SK-N-SH (cell line): ENCODE measurements around the gene CLCN3.

Experiments used
- CHD2 ChIP-seq: fragments of 150-350 bp; IDR thresholded peaks from 2 replicates; pipeline ENCODE4 v1.6.1; 2018; ENCODE audit warnings: low read length; ENCODE audit not compliant: partially characterized antibody
- CTCF ChIP-seq: fragments of 200-600 bp; sonication (generic); IDR thresholded peaks from 2 replicates; pipeline ENCODE4 v1.6.1; 2017; ENCODE audit warnings: antibody characterized with exemption, mild to moderate bottlenecking, moderate library complexity
- EP300 ChIP-seq, 2 experiments: IDR thresholded peaks; 2 replicates each; pipeline versions ENCODE4 v1.4.0 to v1.6.1; 2012; ENCODE audit warnings: borderline replicate concordance in 1 of 2, low read depth in 1 of 2, low read length in 1 of 2
- EZH2phosphoT487 ChIP-seq: fragments of 200-600 bp; sonication (generic); IDR thresholded peaks from 2 replicates; pipeline ENCODE4 v1.6.1; 2017; ENCODE audit warnings: low read depth, mixed run types, mild to moderate bottlenecking, antibody characterized with exemption, moderate library complexity, borderline replicate concordance
- GABPA ChIP-seq: IDR thresholded peaks from 2 replicates; pipeline ENCODE4 v1.4.0; 2012; ENCODE audit warnings: low read depth, mild to moderate bottlenecking
- JUND ChIP-seq: IDR thresholded peaks from 2 replicates; pipeline ENCODE4 v1.4.0; 2012
- POLR2AphosphoS5 ChIP-seq: IDR thresholded peaks from 2 replicates; pipeline ENCODE4 v1.6.1; 2012; ENCODE audit warnings: low read depth, low read length
- RAD21 ChIP-seq: IDR thresholded peaks from 2 replicates; pipeline ENCODE4 v1.6.1; 2012; ENCODE audit warnings: mild to moderate bottlenecking, low read length
- SIN3A ChIP-seq: IDR thresholded peaks from 2 replicates; pipeline ENCODE4 v1.6.1; 2012; ENCODE audit warnings: low read depth, mild to moderate bottlenecking, low read length, moderate library complexity, borderline replicate concordance
- USF2 ChIP-seq: fragments of 150-350 bp; IDR thresholded peaks from 2 replicates; pipeline ENCODE4 v1.6.1; 2017; ENCODE audit warnings: antibody characterized with exemption, low read length, low read depth, borderline replicate concordance
- YY1 ChIP-seq: IDR thresholded peaks from 2 replicates; pipeline ENCODE4 v1.4.0; 2012; ENCODE audit warnings: low read depth, mild to moderate bottlenecking

- TF ChIP-seq CTCF (no peak), USF2 (no peak), EP300 (IDR thresholded peaks at IDR 0.05; ENCODE audit: borderline replicate concordance in 1 of 2, low read depth in 1 of 2, low read length in 1 of 2) (no peak), JUND (no peak), YY1 (no peak), EZH2phosphoT487 (no peak), CHD2 (no peak), RAD21 (no peak), POLR2AphosphoS5 (no peak), SIN3A (no peak), GABPA (no peak)
Measured at GRCh38 chr4:169768385-169768784, 148.0 kb downstream of the CLCN3 start.
